OCI-LY7 (cell line): ENCODE measurements around the gene GRIA1.

Source experiments
- EZH2phosphoT487 ChIP-seq: fragments of 200-600 bp; sonication (generic); IDR thresholded peaks from 2 replicates; pipeline ENCODE4 v1.6.1; 2018; ENCODE audit warnings: low read depth, borderline replicate concordance, mild to moderate bottlenecking, mixed run types, antibody characterized with exemption, low read length, moderate library complexity, mixed read lengths
- TF ChIP-seq, protein P1 (sequence below): fragments of 200-600 bp; sonication (generic); conservative IDR thresholded peaks from 2 replicates; pipeline ENCODE4 v1.5.1; 2014; ENCODE audit warnings: mild to moderate bottlenecking, antibody characterized with exemption, low read length, moderate library complexity, mixed read lengths

DNA sequence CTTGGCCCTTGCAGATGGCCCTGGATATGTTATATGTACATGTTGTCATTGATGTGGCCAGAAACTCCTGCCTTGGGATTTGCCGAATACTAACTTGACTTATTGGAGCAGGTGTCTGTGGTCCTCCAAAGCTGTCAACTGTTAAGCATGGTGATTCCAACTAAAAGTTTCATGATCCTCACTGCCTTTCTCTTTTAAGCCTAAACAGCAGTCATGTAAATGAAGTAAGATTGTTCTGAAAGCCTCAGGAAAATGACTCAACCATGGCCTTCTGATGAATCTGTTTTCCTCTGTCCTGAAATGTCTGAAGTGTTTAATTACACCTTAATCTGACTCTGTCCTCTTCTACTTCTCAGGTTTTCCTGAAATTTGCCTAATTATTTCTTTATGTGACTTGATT, 303.2 kb downstream of the GRIA1 start:
- TF ChIP-seq, protein P1, sequence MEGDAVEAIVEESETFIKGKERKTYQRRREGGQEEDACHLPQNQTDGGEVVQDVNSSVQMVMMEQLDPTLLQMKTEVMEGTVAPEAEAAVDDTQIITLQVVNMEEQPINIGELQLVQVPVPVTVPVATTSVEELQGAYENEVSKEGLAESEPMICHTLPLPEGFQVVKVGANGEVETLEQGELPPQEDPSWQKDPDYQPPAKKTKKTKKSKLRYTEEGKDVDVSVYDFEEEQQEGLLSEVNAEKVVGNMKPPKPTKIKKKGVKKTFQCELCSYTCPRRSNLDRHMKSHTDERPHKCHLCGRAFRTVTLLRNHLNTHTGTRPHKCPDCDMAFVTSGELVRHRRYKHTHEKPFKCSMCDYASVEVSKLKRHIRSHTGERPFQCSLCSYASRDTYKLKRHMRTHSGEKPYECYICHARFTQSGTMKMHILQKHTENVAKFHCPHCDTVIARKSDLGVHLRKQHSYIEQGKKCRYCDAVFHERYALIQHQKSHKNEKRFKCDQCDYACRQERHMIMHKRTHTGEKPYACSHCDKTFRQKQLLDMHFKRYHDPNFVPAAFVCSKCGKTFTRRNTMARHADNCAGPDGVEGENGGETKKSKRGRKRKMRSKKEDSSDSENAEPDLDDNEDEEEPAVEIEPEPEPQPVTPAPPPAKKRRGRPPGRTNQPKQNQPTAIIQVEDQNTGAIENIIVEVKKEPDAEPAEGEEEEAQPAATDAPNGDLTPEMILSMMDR, result no peak
- TF ChIP-seq EZH2phosphoT487, result no peak
